Spleen (tissue), 11 donors: Measurements from ENCODE around the gene BBOX1. TPM values are rescaled to one million over a fixed set of nuclear protein-coding genes. Genes with fewer than 3 reads are reported as not detected.

ENCODE experiments used
- DNase-seq: peaks from one replicate; pipeline ENCODE4 v3.0.0-alpha.2; 2020
- H3K27ac ChIP-seq, 8 donors: fragments of 200-600 bp; sonication (generic) in 7 of 8; 1 replicate in 4 of 8; 2 replicates in 4 of 8; pipeline versions ENCODE4 v1.5.0 to v1.8.0; 2016 to 2021; ENCODE audit warnings: inconsistent platforms in 4 of 8, mild to moderate bottlenecking in 4 of 8, moderate library complexity in 1 of 8
- H3K27me3 ChIP-seq, 7 donors: fragments of 200-600 bp; sonication (generic) in 6 of 7; replicated peaks in 1 of 7; 1 replicate in 4 of 7; 2 replicates in 3 of 7; pipeline versions ENCODE4 v1.5.0 to v1.8.0; 2016 to 2021; ENCODE audit warnings: inconsistent platforms in 3 of 7, mild to moderate bottlenecking in 1 of 7
- H3K36me3 ChIP-seq, 6 donors: fragments of 200-600 bp; sonication (generic) in 5 of 6; 1 replicate in 4 of 6; 2 replicates in 2 of 6; pipeline versions ENCODE4 v1.5.0 to v1.8.0; 2016 to 2021; ENCODE audit warnings: inconsistent platforms in 2 of 6
- H3K4me1 ChIP-seq, 6 donors: fragments of 200-600 bp; sonication (generic) in 5 of 6; 1 replicate in 3 of 6; 2 replicates in 3 of 6; pipeline versions ENCODE4 v1.5.0 to v1.8.0; 2016 to 2021; ENCODE audit warnings: inconsistent platforms in 3 of 6
- H3K4me3 ChIP-seq, 8 donors: fragments of 200-600 bp; sonication (generic) in 7 of 8; 1 replicate in 4 of 8; 2 replicates in 4 of 8; pipeline versions ENCODE4 v1.5.0 to v1.8.0; 2016 to 2021; ENCODE audit warnings: inconsistent platforms in 4 of 8, mild to moderate bottlenecking in 4 of 8, moderate library complexity in 2 of 8
- H3K9me3 ChIP-seq, 8 donors: fragments of 200-600 bp; sonication (generic) in 7 of 8; 1 replicate in 4 of 8; 2 replicates in 4 of 8; pipeline versions ENCODE4 v1.5.0 to v1.8.0; 2016 to 2021; ENCODE audit warnings: inconsistent platforms in 4 of 8
- POLR2A ChIP-seq, 3 donors: fragments of 450-650 bp; IDR thresholded peaks; one replicate each; pipeline ENCODE4 v1.5.1; 2017; ENCODE audit warnings: antibody characterized with exemption in 3 of 3, mild to moderate bottlenecking in 1 of 3
- POLR2AphosphoS5 ChIP-seq, 3 donors: sonication (generic); formaldehyde crosslinking; IDR thresholded peaks; one replicate each; pipeline ENCODE4 v1.5.1; 2017; ENCODE audit warnings: antibody characterized with exemption in 3 of 3
- WGBS, 5 donors: extraction: QIAGEN DNeasy Blood & Tissue Kit in 3 of 5; methylation state at CpG; one replicate each; pipeline versions ENCODE4 v1.1.5 to v1.1.7; 2013 to 2018; 5-methylcytosine and 5-hydroxymethylcytosine counted together
- intact Hi-C: fragments of 100-400 bp; cut with DNase I; formaldehyde crosslinking; loops from one replicate; pipeline ENCODE4 v1.15.0; 2023; ENCODE audit warnings: low total_unique reads
- polyA plus RNA-seq, 3 donors: library from polyadenylated mRNA; stranded (reverse); fragments of 200-250 nt; gene quantifications; one replicate each; pipeline ENCODE4 v1.2.1, GENCODE V29; 2013
- total RNA-seq, 7 donors: library from RNA; depleted of rRNA in 3 of 7; stranded (reverse); fragments of >200 nt in 3 of 7; fragmentation: NEBNext Ultra II Directional in 4 of 7; extraction: Animal tissue kit (Norgen Biotek cat#: 25700) in 4 of 7; gene quantifications; one replicate each; pipeline versions ENCODE4 v1.1.0 to v1.2.1, GENCODE V29; 2016 to 2021
- TF ChIP-seq, protein P1 (sequence below), 11 experiments: fragments of 200-600 bp in 7 of 11; fragments of 450-650 bp in 4 of 11; sonication (generic) in 4 of 11; IDR thresholded peaks in 8 of 11; conservative IDR thresholded peaks in 3 of 11; 1 replicate in 7 of 11; 2 replicates in 4 of 11; pipeline versions ENCODE4 v1.4.0 to v1.8.0; 2016 to 2021; ENCODE audit warnings: antibody characterized with exemption in 11 of 11, inconsistent platforms in 4 of 11, mild to moderate bottlenecking in 1 of 11
- donor health status: healthy with polysubstance abuse.
- donor health status: DM: no; HTN: no; CAD: no; lungs with moderate emphysema.
- donor health status: DM: no; HTN: no; CAD: no.
- donor health status: Bipolar disorder and iron deficiency.
- donor health status: healthy.
- donor health status: DM: no; HTN: no; CAD: no.
- donor health status: DM: yes; HTN: yes; CAD: no.

BBOX1 gene
- total and polyA plus RNA-seq, 10 donors = not detected

GRCh38 chr11:27138716-27139115 lies 98.1 kb downstream of the BBOX1 start:
- intact Hi-C loops = no loop called here
- Histone ChIP-seq H3K36me3 (no peaks in the 10 kb centered on the region), H3K9me3 (peaks cover 10 to 62% (median 49%) of the 10 kb centered on the region in 8 donors), H3K27ac (no peak overlapping the region), H3K4me3 (no peak overlapping the region), H3K27me3 (no peaks in the 10 kb centered on the region), H3K4me1 (no peaks in the 10 kb centered on the region)
- DNase-seq = no peak
- no peak for TF ChIP-seq POLR2A (IDR thresholded peaks at IDR 0.05)
- TF ChIP-seq, protein P1, sequence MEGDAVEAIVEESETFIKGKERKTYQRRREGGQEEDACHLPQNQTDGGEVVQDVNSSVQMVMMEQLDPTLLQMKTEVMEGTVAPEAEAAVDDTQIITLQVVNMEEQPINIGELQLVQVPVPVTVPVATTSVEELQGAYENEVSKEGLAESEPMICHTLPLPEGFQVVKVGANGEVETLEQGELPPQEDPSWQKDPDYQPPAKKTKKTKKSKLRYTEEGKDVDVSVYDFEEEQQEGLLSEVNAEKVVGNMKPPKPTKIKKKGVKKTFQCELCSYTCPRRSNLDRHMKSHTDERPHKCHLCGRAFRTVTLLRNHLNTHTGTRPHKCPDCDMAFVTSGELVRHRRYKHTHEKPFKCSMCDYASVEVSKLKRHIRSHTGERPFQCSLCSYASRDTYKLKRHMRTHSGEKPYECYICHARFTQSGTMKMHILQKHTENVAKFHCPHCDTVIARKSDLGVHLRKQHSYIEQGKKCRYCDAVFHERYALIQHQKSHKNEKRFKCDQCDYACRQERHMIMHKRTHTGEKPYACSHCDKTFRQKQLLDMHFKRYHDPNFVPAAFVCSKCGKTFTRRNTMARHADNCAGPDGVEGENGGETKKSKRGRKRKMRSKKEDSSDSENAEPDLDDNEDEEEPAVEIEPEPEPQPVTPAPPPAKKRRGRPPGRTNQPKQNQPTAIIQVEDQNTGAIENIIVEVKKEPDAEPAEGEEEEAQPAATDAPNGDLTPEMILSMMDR (IDR thresholded peaks at IDR 0.05 in 8 of 11, conservative IDR thresholded peaks at IDR 0.05 in 3 of 11) = no peak
- TF ChIP-seq POLR2AphosphoS5 (IDR thresholded peaks at IDR 0.05) = no peak

DNA sequence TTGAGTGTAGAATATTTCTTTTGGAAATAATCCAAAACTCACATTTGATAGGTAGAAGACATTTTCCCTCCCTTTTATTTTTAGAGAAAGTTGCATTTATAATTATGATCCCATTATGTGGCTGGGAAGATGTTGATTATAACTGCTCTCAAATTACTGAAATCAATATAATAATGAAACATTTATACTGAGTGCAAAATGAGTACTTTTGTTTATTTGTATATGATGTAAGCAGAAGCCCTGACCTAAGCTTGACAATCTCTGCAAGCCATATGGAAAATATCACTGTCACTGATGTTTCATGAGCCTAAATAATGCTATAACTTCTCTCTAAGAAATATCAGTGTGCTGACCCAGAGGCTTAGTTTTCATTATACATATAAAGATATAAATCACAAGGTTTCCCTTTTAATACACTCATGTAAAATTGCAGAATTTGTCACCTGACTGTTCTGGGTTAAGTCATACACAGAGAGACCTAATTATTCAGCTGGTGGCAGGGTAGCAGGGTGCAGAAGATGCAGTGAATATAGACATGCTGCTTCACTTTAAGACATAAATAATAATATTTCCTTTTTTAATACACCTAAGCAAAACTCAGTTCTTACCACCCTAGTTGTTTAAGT lies 99.2 kb downstream of the BBOX1 start:
- TF ChIP-seq POLR2A (IDR thresholded peaks at IDR 0.05) (no peak), POLR2AphosphoS5 (IDR thresholded peaks at IDR 0.05) (no peak)
- TF ChIP-seq, protein P1 (IDR thresholded peaks at IDR 0.05 in 8 of 11, conservative IDR thresholded peaks at IDR 0.05 in 3 of 11) = no peak
- peaks cover 10 to 56% (median 45%) of the 10 kb centered on the region in 8 donors for H3K9me3 ChIP-seq
- intact Hi-C loops = no loop called here
- H3K36me3 ChIP-seq = no peaks in the 10 kb centered on the region
- no peak overlapping the region for H3K27ac ChIP-seq
- H3K27me3 ChIP-seq = no peaks in the 10 kb centered on the region
- DNase-seq = no peak
- no peak overlapping the region for H3K4me3 ChIP-seq
- no peaks in the 10 kb centered on the region for H3K4me1 ChIP-seq

- WGBS, 5 donors = 58 to 100% (median 93%) methylated on average over 1 of the region's 1 CpG
- no peak overlapping the region for H3K4me3 ChIP-seq
- TF ChIP-seq POLR2A (IDR thresholded peaks at IDR 0.05) (no peak), POLR2AphosphoS5 (IDR thresholded peaks at IDR 0.05) (no peak)
- TF ChIP-seq, protein P1 (IDR thresholded peaks at IDR 0.05 in 8 of 11, conservative IDR thresholded peaks at IDR 0.05 in 3 of 11) = no peak
- H3K27me3 ChIP-seq = no peaks in the 10 kb centered on the region
- H3K36me3 ChIP-seq = no peaks in the 10 kb centered on the region
- DNase-seq = no peak
- no peaks in the 10 kb centered on the region for H3K4me1 ChIP-seq
- H3K9me3 ChIP-seq = peaks cover 0 to 38% (median 28%) of the 10 kb centered on the region in 8 donors
- H3K27ac ChIP-seq = no peak overlapping the region
- intact Hi-C loops = no loop called here
Measured at GRCh38 chr11:27141576-27141975, 101.0 kb downstream of the BBOX1 start.

DNA sequence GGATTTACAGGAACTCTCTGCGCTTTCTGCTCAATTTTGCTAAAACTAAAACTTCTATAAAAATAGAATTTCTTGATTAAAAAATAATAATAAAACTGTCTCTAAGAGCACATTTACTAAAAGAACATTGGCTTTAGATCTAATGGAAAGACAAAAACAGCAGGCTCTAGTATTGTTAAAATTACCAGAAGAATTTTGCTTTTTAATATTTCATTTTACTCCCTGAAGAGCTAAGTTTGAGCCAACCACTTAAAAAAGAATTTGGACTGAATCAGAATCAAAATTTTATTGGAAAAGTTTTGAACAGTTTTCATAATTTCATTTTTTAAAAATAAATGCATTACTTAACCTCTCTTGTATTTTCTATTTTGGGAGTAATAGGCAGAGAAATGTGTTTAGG lies 107.3 kb downstream of the BBOX1 start:
- WGBS, 5 donors = 38 to 98% (median 96%) methylated on average over 1 of the region's 1 CpG
- Histone ChIP-seq H3K27ac (no peak overlapping the region), H3K4me3 (no peak overlapping the region), H3K27me3 (no peaks in the 10 kb centered on the region), H3K36me3 (no peaks in the 10 kb centered on the region), H3K4me1 (no peaks in the 10 kb centered on the region), H3K9me3 (peaks cover 0 to 11% (median 1%) of the 10 kb centered on the region in 8 donors)
- intact Hi-C loops = no loop called here
- TF ChIP-seq POLR2AphosphoS5 (IDR thresholded peaks at IDR 0.05) (no peak), POLR2A (IDR thresholded peaks at IDR 0.05) (no peak)
- TF ChIP-seq, protein P1 (IDR thresholded peaks at IDR 0.05 in 8 of 11, conservative IDR thresholded peaks at IDR 0.05 in 3 of 11) = no peak
- no peak for DNase-seq
